ENCODE measurements around the gene CNIH2. TPM values are rescaled to one million over a fixed set of nuclear protein-coding genes. Genes with fewer than 3 reads are reported as not detected.

Gene CNIH2
- total and polyA plus RNA-seq, 2 of the 13 experiments (the other 11 are each of a cell fraction or from before 2014, with no cell fraction given): 0.60 to 0.69 TPM

DNA sequence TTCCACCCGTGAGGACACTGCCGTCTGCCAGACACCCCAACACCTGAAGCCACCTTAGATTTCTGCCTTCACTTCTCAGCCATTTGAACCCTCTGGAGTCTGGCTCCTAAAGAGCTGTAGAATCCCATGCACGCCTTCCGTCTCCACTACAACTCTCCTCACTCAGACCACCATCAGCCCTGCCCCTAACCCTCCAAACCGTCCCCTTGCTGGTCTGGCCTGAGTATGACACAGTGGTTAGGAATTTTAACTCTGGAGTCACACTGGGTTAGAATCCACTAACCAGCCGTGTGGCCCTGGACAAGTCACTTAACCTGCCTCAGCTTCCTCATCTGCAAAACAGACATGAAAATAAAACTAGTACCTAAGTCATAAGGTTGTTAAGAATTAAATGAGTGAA is 3.0 kb downstream of the CNIH2 start:
- H3K4me1 ChIP-seq (ENCODE audit: insufficient read depth, low read length): peaks cover 49% of the 10 kb centered on the region
- no peak overlapping the region for H3K9ac ChIP-seq (ENCODE audit: insufficient read depth, low read depth, low read length)
- H3K9me3 ChIP-seq (ENCODE audit: low read length): no peaks in the 10 kb centered on the region
- TF ChIP-seq NFKB2 (CRISPR knock-in tag; IDR thresholded peaks at IDR 0.05; ENCODE audit: borderline replicate concordance) (no peak), ZNF160 (CRISPR knock-in tag; IDR thresholded peaks at IDR 0.05) (no peak), SIN3A (IDR thresholded peaks at IDR 0.05; ENCODE audit: borderline replicate concordance, low read depth, low read length) (no peak), PITX1 (CRISPR knock-in tag; IDR thresholded peaks at IDR 0.05) (no peak)
- TF ChIP-seq, protein P1, sequence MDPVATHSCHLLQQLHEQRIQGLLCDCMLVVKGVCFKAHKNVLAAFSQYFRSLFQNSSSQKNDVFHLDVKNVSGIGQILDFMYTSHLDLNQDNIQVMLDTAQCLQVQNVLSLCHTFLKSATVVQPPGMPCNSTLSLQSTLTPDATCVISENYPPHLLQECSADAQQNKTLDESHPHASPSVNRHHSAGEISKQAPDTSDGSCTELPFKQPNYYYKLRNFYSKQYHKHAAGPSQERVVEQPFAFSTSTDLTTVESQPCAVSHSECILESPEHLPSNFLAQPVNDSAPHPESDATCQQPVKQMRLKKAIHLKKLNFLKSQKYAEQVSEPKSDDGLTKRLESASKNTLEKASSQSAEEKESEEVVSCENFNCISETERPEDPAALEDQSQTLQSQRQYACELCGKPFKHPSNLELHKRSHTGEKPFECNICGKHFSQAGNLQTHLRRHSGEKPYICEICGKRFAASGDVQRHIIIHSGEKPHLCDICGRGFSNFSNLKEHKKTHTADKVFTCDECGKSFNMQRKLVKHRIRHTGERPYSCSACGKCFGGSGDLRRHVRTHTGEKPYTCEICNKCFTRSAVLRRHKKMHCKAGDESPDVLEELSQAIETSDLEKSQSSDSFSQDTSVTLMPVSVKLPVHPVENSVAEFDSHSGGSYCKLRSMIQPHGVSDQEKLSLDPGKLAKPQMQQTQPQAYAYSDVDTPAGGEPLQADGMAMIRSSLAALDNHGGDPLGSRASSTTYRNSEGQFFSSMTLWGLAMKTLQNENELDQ (CRISPR knock-in tag; IDR thresholded peaks at IDR 0.05; ENCODE audit: borderline replicate concordance): no peak
- intact Hi-C loops (cut with micrococcal nuclease; ENCODE audit: unreplicated experiment) (no loop called here), in situ Hi-C loops (cut with HindIII; ENCODE audit: extremely low pct_ligation_motif_present, low pct_unique_long_range_greater_than_20kb) (no loop called here)
- DNase-seq (ENCODE audit: low spot score) (no peak), ATAC-seq (no peak), FAIRE-seq (no peak)
- H3K27ac ChIP-seq (ENCODE audit: extremely low read length, insufficient read depth, low read length): no peak overlapping the region
- H3K79me2 ChIP-seq (ENCODE audit: insufficient read depth, low read length): peaks cover 6% of the 10 kb centered on the region
- no TSS peak for BruUV-seq (replicated peaks)
- peaks cover 5 to 13% of the 10 kb centered on the region in 2 experiments; a peak in 4 of 5 replicates for H3K36me3 ChIP-seq (replicated peaks in 1 of 2; ENCODE audit: control insufficient read depth in 1 of 2, insufficient read depth in 2 of 2, low read length in 2 of 2)
- H3K4me2 ChIP-seq (ENCODE audit: low read depth, low read length): no peak overlapping the region
- peaks cover 3 to 9% of the 10 kb centered on the region in 2 experiments; a peak in 3 of 5 replicates for H3K27me3 ChIP-seq (ENCODE audit: control insufficient read depth in 1 of 2, insufficient read depth in 2 of 2, low read length in 2 of 2)
- H2AFZ ChIP-seq (ENCODE audit: low read length): no peak overlapping the region
- ChIA-PET CTCF (ENCODE audit: low intra/inter-chr PET ratio, low total read pairs) (no interaction called here), POLR2A (interaction anchor here (1.1 to 2.4 kb wide), 4 partner anchors 7 to 33 kb away, joined by 3 to 15 read pairs (median 6); partner anchors contain the start of genes RAB1B and YIF1A)
- WGBS (ENCODE audit: low lambda C conversion rate): 39% methylated on average over 6 of the region's 6 CpGs
- peaks cover 6% of the 10 kb centered on the region for H4K20me1 ChIP-seq (ENCODE audit: insufficient read depth, low read length)
- no peak overlapping the region for H3K4me3 ChIP-seq (replicated peaks in 1 of 3; ENCODE audit: insufficient read depth in 1 of 3, low read depth in 2 of 3, low read length in 3 of 3)

All from HepG2 (cell line).